Heart left ventricle (tissue), 16 donors: Measurements from ENCODE around the gene OR9Q1. TPM values are rescaled to one million over a fixed set of nuclear protein-coding genes. Genes with fewer than 3 reads are reported as not detected.

Experiments used
- ATAC-seq, 4 donors: fragments of 200-7000 bp; cut with Tn5 transposase; one replicate each; pipeline ENCODE4 v1.9.1; 2020 to 2022; ENCODE audit warnings: moderate library complexity in 4 of 4, mild to moderate bottlenecking in 3 of 4, moderate number of reproducible peaks in 1 of 4
- DNase-seq, 5 donors: peaks; one replicate each; pipeline ENCODE4 v3.0.0-alpha.2; 2020
- H3K27ac ChIP-seq, 12 donors: fragments of 200-600 bp; sonication (generic) in 4 of 12; one replicate each; pipeline versions ENCODE4 v1.5.0 to v1.8.0; 2016 to 2022; ENCODE audit warnings: mild to moderate bottlenecking in 2 of 12
- H3K27me3 ChIP-seq, 9 donors: fragments of 200-600 bp; sonication (generic) in 2 of 9; one replicate each; pipeline versions ENCODE4 v1.5.1 to v1.8.0; 2016 to 2022; ENCODE audit warnings: mild to moderate bottlenecking in 3 of 9
- H3K36me3 ChIP-seq, 9 donors: fragments of 200-600 bp; sonication (generic) in 2 of 9; one replicate each; pipeline versions ENCODE4 v1.5.0 to v1.8.0; 2018 to 2022; ENCODE audit warnings: mild to moderate bottlenecking in 2 of 9
- H3K4me1 ChIP-seq, 12 donors: fragments of 200-600 bp; sonication (generic) in 4 of 12; one replicate each; pipeline versions ENCODE4 v1.5.0 to v1.8.0; 2016 to 2022; ENCODE audit warnings: mild to moderate bottlenecking in 3 of 12
- H3K4me3 ChIP-seq, 12 donors: fragments of 200-600 bp; sonication (generic) in 4 of 12; one replicate each; pipeline versions ENCODE4 v1.5.0 to v1.8.0; 2017 to 2022; ENCODE audit warnings: mild to moderate bottlenecking in 9 of 12, moderate library complexity in 4 of 12
- H3K9me3 ChIP-seq, 12 donors: fragments of 200-600 bp; sonication (generic) in 4 of 12; one replicate each; pipeline versions ENCODE4 v1.5.0 to v1.8.0; 2016 to 2022; ENCODE audit warnings: mild to moderate bottlenecking in 1 of 12
- POLR2A ChIP-seq, 2 donors: fragments of 450-650 bp; IDR thresholded peaks; one replicate each; pipeline ENCODE4 v1.6.1; 2017; ENCODE audit warnings: antibody characterized with exemption in 2 of 2, mild to moderate bottlenecking in 2 of 2, moderate library complexity in 2 of 2
- WGBS, 4 donors: extraction: QIAGEN DNeasy Blood & Tissue Kit in 2 of 4; methylation state at CpG; one replicate each; pipeline versions ENCODE4 v1.1.5 to v1.1.7; 2013 to 2018; 5-methylcytosine and 5-hydroxymethylcytosine counted together
- intact Hi-C, 10 donors: fragments of 100-400 bp; cut with DNase I; formaldehyde crosslinking; loops; one replicate each; pipeline versions ENCODE4 v1.11.1 to v1.14.2; 2022
- polyA plus RNA-seq, 2 donors: library from polyadenylated mRNA; stranded (reverse); fragments of 200-250 nt; gene quantifications; one replicate each; pipeline ENCODE4 v1.2.3, GENCODE V29; 2013
- total RNA-seq, 9 donors: library from RNA; depleted of rRNA in 2 of 9; stranded (reverse); fragments of >200 nt in 2 of 9; fragmentation: NEBNext Ultra II Directional in 3 of 9; extraction: Animal tissue kit (Norgen Biotek cat#: 25700) in 3 of 9; gene quantifications; one replicate each; pipeline versions ENCODE4 v1.1.0 to v1.2.4, GENCODE V29; 2016 to 2023
- TF ChIP-seq, protein P1 (sequence below), 12 donors: fragments of 200-600 bp; sonication (generic) in 4 of 12; IDR thresholded peaks; one replicate each; pipeline versions ENCODE4 v1.5.0 to v1.8.0; 2018 to 2022; ENCODE audit warnings: antibody characterized with exemption in 12 of 12, mild to moderate bottlenecking in 5 of 12
- donor health status: ischemic (EF 13 %, LVEDD 7.1; RV severe dilation, severe dysfunction).
- donor health status: healthy with polysubstance abuse.
- donor health status: DM: no; HTN: yes; CAD: no.
- donor health status: DM: no; HTN: no; CAD: no.
- donor health status: ischemic (EF 25% LVEDD 6.9; RV normal size, moderate dysfunction).
- donor health status: ischemic (EF 25% LVEDD 5.7; RV mildly dilated, moderate dysfunction).
- donor health status: healthy.
- donor health status: DM: yes; HTN: yes; CAD: no.
- donor health status: ischemic (EF 35%, LVEDD 5.7; RV mildly dilated, moderate dysfunction).
- donor health status: nonischemic (EF 11% LVEDD 7.7; RV severe dilation, severe dysfunction).
- donor health status: DM: yes; HTN: yes; CAD: no.
- donor health status: PGD.
- donor health status: ischemic (EF 29% LVEDD 5.4; RV normal size, mild dysfunction).
- donor health status: nonischemic (EF 23%, LVEDD 6.1; RV moderate dilation, normal function).

Gene OR9Q1
- total and polyA plus RNA-seq, 11 donors = not detected

- Histone ChIP-seq H3K27me3 (no peaks in the 10 kb centered on the region), H3K36me3 (no peaks in the 10 kb centered on the region), H3K9me3 (no peaks in the 10 kb centered on the region), H3K27ac (no peak overlapping the region), H3K4me3 (no peak overlapping the region), H3K4me1 (no peaks in the 10 kb centered on the region)
- 77 to 83% (median 82%) methylated on average over 3 of the region's 3 CpGs for WGBS, 4 donors
- DNase-seq = no peak
- intact Hi-C loops = no loop called here
- TF ChIP-seq POLR2A (IDR thresholded peaks at IDR 0.05) = no peak
- TF ChIP-seq, protein P1, sequence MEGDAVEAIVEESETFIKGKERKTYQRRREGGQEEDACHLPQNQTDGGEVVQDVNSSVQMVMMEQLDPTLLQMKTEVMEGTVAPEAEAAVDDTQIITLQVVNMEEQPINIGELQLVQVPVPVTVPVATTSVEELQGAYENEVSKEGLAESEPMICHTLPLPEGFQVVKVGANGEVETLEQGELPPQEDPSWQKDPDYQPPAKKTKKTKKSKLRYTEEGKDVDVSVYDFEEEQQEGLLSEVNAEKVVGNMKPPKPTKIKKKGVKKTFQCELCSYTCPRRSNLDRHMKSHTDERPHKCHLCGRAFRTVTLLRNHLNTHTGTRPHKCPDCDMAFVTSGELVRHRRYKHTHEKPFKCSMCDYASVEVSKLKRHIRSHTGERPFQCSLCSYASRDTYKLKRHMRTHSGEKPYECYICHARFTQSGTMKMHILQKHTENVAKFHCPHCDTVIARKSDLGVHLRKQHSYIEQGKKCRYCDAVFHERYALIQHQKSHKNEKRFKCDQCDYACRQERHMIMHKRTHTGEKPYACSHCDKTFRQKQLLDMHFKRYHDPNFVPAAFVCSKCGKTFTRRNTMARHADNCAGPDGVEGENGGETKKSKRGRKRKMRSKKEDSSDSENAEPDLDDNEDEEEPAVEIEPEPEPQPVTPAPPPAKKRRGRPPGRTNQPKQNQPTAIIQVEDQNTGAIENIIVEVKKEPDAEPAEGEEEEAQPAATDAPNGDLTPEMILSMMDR (IDR thresholded peaks at IDR 0.05) = no peak
- no peak for ATAC-seq
Observed at GRCh38 chr11:58152781-58153180, 129.1 kb downstream of the OR9Q1 start.

- Histone ChIP-seq H3K4me1 (no peaks in the 10 kb centered on the region), H3K27ac (no peak overlapping the region), H3K36me3 (no peaks in the 10 kb centered on the region), H3K4me3 (no peak overlapping the region), H3K27me3 (no peaks in the 10 kb centered on the region), H3K9me3 (peaks cover 0 to 7% (median 0%) of the 10 kb centered on the region in 12 donors)
- no peak for DNase-seq
- no peak for ATAC-seq
- intact Hi-C loops = loop anchor here in 1 of 10 donors (10.0 kb wide), 1 partner anchor 60 kb away; no protein-coding TSS in a partner anchor
- 84 to 91% (median 87%) methylated on average over 4 of the region's 4 CpGs for WGBS, 4 donors
- TF ChIP-seq POLR2A (IDR thresholded peaks at IDR 0.05) = no peak
- TF ChIP-seq, protein P1 (IDR thresholded peaks at IDR 0.05) = no peak
Observed at GRCh38 chr11:58164389-58164788, 140.7 kb downstream of the OR9Q1 start.

DNA sequence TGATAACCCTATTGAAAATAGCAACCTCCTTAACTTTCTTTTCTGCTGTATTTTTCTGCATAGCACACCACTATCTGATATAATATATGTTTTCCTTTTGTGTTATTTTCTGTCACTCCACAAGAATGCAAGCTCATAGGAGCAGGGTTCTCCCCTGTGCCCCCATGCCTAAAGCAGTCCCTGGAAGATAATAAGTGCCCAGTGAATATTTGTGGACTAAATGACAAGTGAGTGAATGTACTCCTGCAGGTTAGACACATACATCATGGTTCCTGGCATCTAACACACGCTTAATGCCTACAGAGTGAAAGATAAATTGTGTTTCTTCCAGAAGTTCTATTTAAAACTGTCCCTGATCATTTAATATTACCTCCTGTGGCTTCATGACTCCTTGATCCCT is 141.3 kb downstream of the OR9Q1 start:
- Histone ChIP-seq H3K27ac (no peak overlapping the region), H3K4me3 (no peak overlapping the region), H3K36me3 (no peaks in the 10 kb centered on the region), H3K9me3 (peaks cover 0 to 2% (median 0%) of the 10 kb centered on the region in 12 donors), H3K27me3 (no peaks in the 10 kb centered on the region), H3K4me1 (no peaks in the 10 kb centered on the region)
- no peak for TF ChIP-seq POLR2A (IDR thresholded peaks at IDR 0.05)
- TF ChIP-seq, protein P1 (IDR thresholded peaks at IDR 0.05) = no peak
- intact Hi-C loops = loop anchor here in 1 of 10 donors (5.0 to 10.0 kb wide), 2 partner anchors 60 to 347 kb away; no protein-coding TSS in a partner anchor
- ATAC-seq (no peak), DNase-seq (no peak)
- 77 to 93% (median 82%) methylated on average over 1 of the region's 1 CpG for WGBS, 4 donors

DNA sequence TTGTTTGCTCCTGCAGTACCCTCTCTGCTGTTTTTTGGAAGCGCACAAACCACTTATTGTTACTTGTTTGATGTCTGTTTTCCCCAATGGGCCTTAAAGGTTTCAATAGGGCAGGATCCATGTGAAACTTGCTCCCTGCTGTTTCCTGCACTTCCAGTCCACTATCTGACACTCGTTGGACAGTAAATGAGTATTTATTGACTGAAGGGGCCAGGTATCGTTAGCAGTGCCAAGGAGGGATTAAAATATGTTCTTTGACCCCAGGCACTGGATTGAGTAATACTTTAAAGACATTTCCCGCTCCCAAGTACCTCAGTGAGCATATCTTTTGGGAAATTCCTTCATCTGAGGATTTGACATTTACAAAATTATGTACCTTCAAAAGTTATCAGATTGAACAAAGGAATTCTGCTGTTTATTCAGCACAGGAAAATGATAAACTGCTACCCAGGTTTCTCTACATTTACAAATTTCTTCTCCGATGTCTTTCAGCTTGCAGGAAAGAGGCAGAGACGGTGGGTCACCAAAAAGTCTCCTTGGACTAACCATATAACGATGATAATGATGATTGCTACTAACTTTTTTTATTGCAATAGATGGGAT is 141.9 kb downstream of the OR9Q1 start:
- no peaks in the 10 kb centered on the region for H3K36me3 ChIP-seq
- no peak overlapping the region for H3K4me3 ChIP-seq
- no peak overlapping the region for H3K27ac ChIP-seq
- DNase-seq (no peak), ATAC-seq (no peak)
- no peak for TF ChIP-seq POLR2A (IDR thresholded peaks at IDR 0.05)
- TF ChIP-seq, protein P1 (IDR thresholded peaks at IDR 0.05) = no peak
- intact Hi-C loops = loop anchor here in 1 of 10 donors (5.0 to 10.0 kb wide), 2 partner anchors 61 to 347 kb away; no protein-coding TSS in a partner anchor
- WGBS, 4 donors = 77 to 84% (median 82%) methylated on average over 7 of the region's 7 CpGs
- no peaks in the 10 kb centered on the region for H3K9me3 ChIP-seq
- H3K27me3 ChIP-seq = no peaks in the 10 kb centered on the region
- H3K4me1 ChIP-seq = no peaks in the 10 kb centered on the region
